Lower lobe of right lung (tissue), 2 donors: ENCODE results near the gene SEC61B. TPM values are rescaled to one million over a fixed set of nuclear protein-coding genes. Genes with fewer than 3 reads are reported as not detected.
"Not testable (repeated sequence)": the region's sequence is repeated elsewhere in the genome, so short reads cannot be mapped to it uniquely, and the experiment has no call there.

ENCODE experiments used
- ATAC-seq, 2 donors: fragments of 200-7000 bp; cut with Tn5 transposase; one replicate each; pipeline ENCODE4 v1.9.1; 2020 to 2022; ENCODE audit warnings: mild to moderate bottlenecking in 2 of 2, moderate library complexity in 2 of 2
- DNase-seq: peaks from one replicate; pipeline ENCODE4 v3.0.0-alpha.2; 2020
- H3K27ac ChIP-seq: fragments of 200-600 bp; one replicate; pipeline ENCODE4 v1.8.0; 2022
- H3K27me3 ChIP-seq: fragments of 200-600 bp; one replicate; pipeline ENCODE4 v1.8.0; 2022; ENCODE audit warnings: low read depth
- H3K36me3 ChIP-seq: fragments of 200-600 bp; one replicate; pipeline ENCODE4 v1.8.0; 2022; ENCODE audit warnings: mild to moderate bottlenecking
- H3K4me1 ChIP-seq: fragments of 200-600 bp; one replicate; pipeline ENCODE4 v1.8.0; 2022
- H3K4me3 ChIP-seq: fragments of 200-600 bp; one replicate; pipeline ENCODE4 v1.8.0; 2022; ENCODE audit warnings: mild to moderate bottlenecking
- H3K9me3 ChIP-seq: fragments of 200-600 bp; one replicate; pipeline ENCODE4 v1.8.0; 2022
- CTCF ChIP-seq: fragments of 200-600 bp; IDR thresholded peaks from one replicate; pipeline ENCODE4 v1.8.0; 2022; ENCODE audit warnings: antibody characterized with exemption, mild to moderate bottlenecking
- intact Hi-C: fragments of 100-400 bp; cut with DNase I; formaldehyde crosslinking; loops from one replicate; pipeline ENCODE4 v1.11.0; 2022
- total RNA-seq: library from RNA; stranded (reverse); fragmentation: NEBNext Ultra II Directional; extraction: Animal tissue kit (Norgen Biotek cat#: 25700); gene quantifications from one replicate; pipeline ENCODE4 v1.2.1, GENCODE V29; 2021
- donor health status: DM: no; HTN: yes; CAD: no; lungs with severe emphysema.

The SEC61B gene
- total RNA-seq, 1 donor from 2014 or later = 111 TPM

DNA sequence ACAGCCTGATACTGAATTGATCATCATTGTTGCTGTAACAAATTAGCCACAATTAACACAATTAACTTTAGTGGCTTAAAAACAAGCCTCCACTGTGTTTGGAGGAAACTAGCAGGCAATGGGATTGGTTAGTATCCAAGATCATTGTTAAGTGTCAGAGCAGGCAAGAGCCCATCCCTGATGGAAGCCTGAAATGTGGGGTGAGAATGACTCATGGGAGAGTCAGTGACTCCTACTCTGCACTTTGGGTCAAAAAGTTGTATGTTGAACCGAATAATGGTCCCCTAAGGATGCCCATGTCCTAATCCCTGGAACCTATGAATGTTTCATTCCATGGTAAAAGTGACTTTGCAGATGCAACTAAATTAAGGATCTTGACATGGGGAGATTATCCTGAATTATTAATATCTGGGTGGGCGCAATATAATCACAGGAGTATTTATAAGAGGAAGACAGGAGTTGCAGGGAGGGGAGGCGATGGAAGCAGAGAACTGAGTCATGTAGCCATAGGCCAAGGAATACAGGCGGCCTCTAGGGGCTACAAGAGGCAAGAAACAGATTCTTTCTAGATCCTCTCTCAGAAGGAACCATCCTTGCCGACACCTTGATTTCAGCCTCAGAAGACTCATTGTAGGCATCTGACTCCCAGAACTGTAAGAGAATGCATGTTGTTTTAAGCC is 29.2 kb upstream of the SEC61B start:
- DNase-seq = no peak
- intact Hi-C loops = no loop called here
- no peak overlapping the region for H3K27ac ChIP-seq

DNA sequence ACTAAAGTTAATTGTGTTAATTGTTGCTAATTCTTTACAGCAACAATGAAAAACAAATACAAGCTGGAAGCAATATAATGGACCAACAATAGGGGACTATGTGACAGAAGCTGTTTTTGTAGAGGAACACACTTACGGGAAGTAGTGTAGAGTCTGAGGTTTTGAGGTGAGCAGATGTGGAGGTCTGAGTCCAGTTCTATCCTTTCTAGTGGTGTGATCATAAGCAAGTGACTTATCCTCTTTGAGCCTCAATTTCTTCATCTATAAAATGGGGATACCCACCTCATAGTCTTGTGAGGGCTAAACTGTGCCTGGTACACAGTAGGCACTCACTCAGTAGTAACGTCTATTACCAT is 28.6 kb upstream of the SEC61B start:
- Histone ChIP-seq H3K4me1 (no peaks in the 10 kb centered on the region), H3K9me3 (no peaks in the 10 kb centered on the region), H3K4me3 (no peak overlapping the region), H3K27me3 (no peaks in the 10 kb centered on the region), H3K27ac (no peak overlapping the region), H3K36me3 (no peaks in the 10 kb centered on the region)
- TF ChIP-seq CTCF = no peak
- intact Hi-C loops = no loop called here
- DNase-seq = no peak
- ATAC-seq = no peak

More for the DNA sequence above, 29.2 kb upstream of the SEC61B start:
- H3K27me3 ChIP-seq = no peaks in the 10 kb centered on the region
- no peaks in the 10 kb centered on the region for H3K36me3 ChIP-seq
- H3K4me3 ChIP-seq = no peak overlapping the region
- no peak for TF ChIP-seq CTCF
- no peaks in the 10 kb centered on the region for H3K4me1 ChIP-seq
- ATAC-seq = no peak
- H3K9me3 ChIP-seq = no peaks in the 10 kb centered on the region

GRCh38 chr9:99196484-99196883 is 25.6 kb upstream of the SEC61B start:
- H3K4me1 ChIP-seq, intact Hi-C loops, H3K27me3 ChIP-seq, H3K27ac ChIP-seq, H3K9me3 ChIP-seq, ATAC-seq, DNase-seq, H3K4me3 ChIP-seq, H3K36me3 ChIP-seq: not testable (repeated sequence)

DNA sequence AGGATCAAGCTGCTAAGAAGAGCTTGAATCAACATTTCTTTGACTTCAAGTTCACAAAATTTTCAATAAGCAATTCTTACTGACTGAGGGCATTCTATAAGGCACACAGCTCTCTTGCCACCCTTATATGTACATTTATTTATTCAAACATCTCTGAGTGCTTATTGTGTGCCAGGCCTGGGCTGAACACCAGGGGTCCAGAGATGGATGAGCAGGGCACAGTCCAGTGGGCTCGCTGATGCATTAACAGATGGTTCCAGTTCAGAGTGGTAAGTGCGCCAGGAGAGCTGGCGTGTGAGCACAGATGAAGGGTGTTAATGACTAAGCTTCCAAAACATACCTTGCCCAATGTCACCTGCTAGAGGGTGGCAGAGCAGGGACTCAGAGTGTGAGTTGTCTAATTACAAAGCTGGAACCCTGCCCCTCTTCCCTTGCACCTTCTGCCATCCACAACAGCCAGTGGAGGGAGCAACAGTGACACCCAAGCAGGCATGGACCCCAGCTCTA is 24.9 kb upstream of the SEC61B start:
- intact Hi-C loops = no loop called here
- DNase-seq (no peak), ATAC-seq (no peak)
- H3K4me1 ChIP-seq = no peaks in the 10 kb centered on the region
- H3K27me3 ChIP-seq = no peaks in the 10 kb centered on the region
- H3K4me3 ChIP-seq = no peak overlapping the region
- H3K36me3 ChIP-seq = no peaks in the 10 kb centered on the region
- H3K9me3 ChIP-seq = no peaks in the 10 kb centered on the region
- no peak for TF ChIP-seq CTCF
- H3K27ac ChIP-seq = no peak overlapping the region

DNA sequence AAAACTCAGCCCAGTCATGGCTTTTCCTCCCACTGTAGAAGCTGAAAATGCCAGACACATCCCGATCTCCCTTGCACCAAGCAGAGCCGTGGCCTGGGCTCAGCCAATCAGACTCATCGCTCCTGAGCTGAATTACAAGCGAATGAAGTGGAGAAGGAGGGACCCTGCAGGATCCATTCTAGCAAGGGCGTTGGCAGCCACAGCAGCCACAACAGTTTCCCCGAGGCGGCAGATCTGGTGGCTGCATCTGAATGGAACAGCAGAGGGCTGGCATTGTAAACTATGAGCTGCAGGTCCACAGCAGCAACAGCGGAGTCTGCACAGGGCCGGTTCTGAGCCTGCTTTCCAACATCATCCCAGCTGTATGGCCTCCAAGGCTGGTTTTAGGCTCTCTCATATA is 24.1 kb upstream of the SEC61B start:
- Histone ChIP-seq H3K4me3 (no peak overlapping the region), H3K36me3 (no peaks in the 10 kb centered on the region), H3K4me1 (no peaks in the 10 kb centered on the region), H3K27me3 (no peaks in the 10 kb centered on the region), H3K27ac (no peak overlapping the region), H3K9me3 (no peaks in the 10 kb centered on the region)
- intact Hi-C loops = no loop called here
- ATAC-seq (no peak), DNase-seq (no peak)
- TF ChIP-seq CTCF = no peak

- Histone ChIP-seq H3K9me3 (no peaks in the 10 kb centered on the region), H3K27me3 (no peaks in the 10 kb centered on the region), H3K27ac (no peak overlapping the region), H3K4me1 (no peaks in the 10 kb centered on the region), H3K4me3 (no peak overlapping the region), H3K36me3 (no peaks in the 10 kb centered on the region)
- intact Hi-C loops = no loop called here
- TF ChIP-seq CTCF = no peak
- DNase-seq (no peak), ATAC-seq (no peak)
Measured at GRCh38 chr9:99199938-99200539, 22.0 kb upstream of the SEC61B start.
